Esophagus mucosa (tissue), 1 donor: Measurements from ENCODE around the gene MLXIPL. TPM values are rescaled to one million over a fixed set of nuclear protein-coding genes. Genes with fewer than 3 reads are reported as not detected.
"Not testable (repeated sequence)": the region's sequence is repeated elsewhere in the genome, so short reads cannot be mapped to it uniquely, and the experiment has no call there.

ENCODE experiments used
- ATAC-seq: fragments of 200-7000 bp; cut with Tn5 transposase; one replicate; pipeline ENCODE4 v1.9.1; 2020
- total RNA-seq: library from RNA; stranded (reverse); gene quantifications from one replicate; pipeline ENCODE4 v1.2.4, GENCODE V29; 2023
- donor health status: DM: yes; HTN: yes; CAD: no.

The MLXIPL gene
- total RNA-seq, 1 donor from 2014 or later = 0.52 TPM

GRCh38 chr7:73577627-73578341, 46.5 kb downstream of the MLXIPL start:
- peak; percentile 13 for ATAC-seq

GRCh38 chr7:73573791-73574190, 50.5 kb downstream of the MLXIPL start:
- no peak for ATAC-seq

- ATAC-seq = no peak
Measured at GRCh38 chr7:73573276-73573675, 51.0 kb downstream of the MLXIPL start.

GRCh38 chr7:73572767-73573186, 51.5 kb downstream of the MLXIPL start:
- ATAC-seq = no peak

- no peak for ATAC-seq
Measured at GRCh38 chr7:73570977-73571376, 53.3 kb downstream of the MLXIPL start.

GRCh38 chr7:73570521-73570920, 53.8 kb downstream of the MLXIPL start:
- ATAC-seq = no peak

GRCh38 chr7:73569042-73569608, 55.2 kb downstream of the MLXIPL start:
- ATAC-seq = no peak

- ATAC-seq = no peak
Measured at GRCh38 chr7:73567846-73568685, 56.3 kb downstream of the MLXIPL start.

- no peak for ATAC-seq
Measured at GRCh38 chr7:73567140-73567539, 57.2 kb downstream of the MLXIPL start.

GRCh38 chr7:73566431-73566830, 57.9 kb downstream of the MLXIPL start:
- ATAC-seq = not testable (repeated sequence)

GRCh38 chr7:73565675-73566340, 58.5 kb downstream of the MLXIPL start:
- no peak for ATAC-seq

- ATAC-seq = no peak
Measured at GRCh38 chr7:73560109-73560835, 64.0 kb downstream of the MLXIPL start.

GRCh38 chr7:73557397-73558257, 66.7 kb downstream of the MLXIPL start, which contains the start of gene BCL7B:
TSS of gene BCL7B (minus strand) at chr7:73557690. CDS start at chr7:73557578, 112 bp downstream.
- peak; percentile 63 for ATAC-seq

- peak; percentile 98 for ATAC-seq
Measured at GRCh38 chr7:73557108-73557396, 67.3 kb downstream of the MLXIPL start.

GRCh38 chr7:73556208-73557107, 67.9 kb downstream of the MLXIPL start:
- no peak for ATAC-seq

- ATAC-seq = no peak
Measured at GRCh38 chr7:73555411-73555982, 68.8 kb downstream of the MLXIPL start.

- not testable (repeated sequence) for ATAC-seq
Measured at GRCh38 chr7:73550093-73550492, 74.2 kb downstream of the MLXIPL start.

- ATAC-seq = no peak
Measured at GRCh38 chr7:73549176-73549575, 75.1 kb downstream of the MLXIPL start.

- peak; percentile 57 for ATAC-seq
Measured at GRCh38 chr7:73547841-73548240, 76.5 kb downstream of the MLXIPL start.

- no peak for ATAC-seq
Measured at GRCh38 chr7:73544678-73545077, 79.6 kb downstream of the MLXIPL start.
